ENCODE data around the gene TAF10.
A peak's percentile ranks its signal among the peaks of the same experiment; 100 is the strongest.

TAF10 gene

DNA sequence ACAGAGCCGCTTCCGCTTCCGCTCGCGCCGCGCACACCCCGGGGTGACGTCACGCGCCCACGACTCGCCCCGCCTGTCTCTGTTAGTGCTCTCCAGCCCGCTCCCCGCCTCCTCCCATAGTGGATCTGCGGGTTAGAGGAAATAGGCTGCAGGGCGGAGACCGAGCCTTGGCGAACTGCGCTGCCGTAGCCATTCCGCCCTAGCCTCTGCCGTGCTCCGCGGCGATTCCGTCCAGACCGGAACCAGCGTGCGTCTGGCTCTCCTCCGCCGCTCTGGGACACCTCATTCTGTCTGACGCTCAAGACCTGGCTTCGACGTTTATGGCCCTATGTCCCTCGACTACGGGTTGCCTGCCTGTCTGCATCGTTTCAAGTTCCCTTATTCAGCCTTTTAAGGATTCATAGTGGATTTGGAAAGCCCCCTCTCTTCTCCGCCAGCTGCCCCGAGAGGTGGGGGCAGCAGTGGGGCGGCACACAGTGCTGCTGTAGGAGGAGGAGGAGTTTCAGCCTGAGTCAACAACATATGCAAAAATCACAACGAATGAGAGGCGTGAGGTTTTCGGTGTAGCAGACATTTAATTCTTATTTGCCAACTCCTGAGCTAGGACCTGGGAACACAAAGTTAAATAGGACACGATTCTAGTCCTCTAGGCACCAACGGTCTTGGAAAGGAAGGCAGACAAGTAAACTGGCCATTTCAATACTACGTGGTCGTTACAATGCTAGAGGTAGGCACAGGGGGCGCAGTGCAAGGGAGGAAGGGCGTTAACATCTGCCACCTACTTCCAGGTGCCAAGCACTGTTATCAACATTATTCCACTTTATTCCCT lies at the start of gene TAF10:
TAF10 (minus strand) TSS at position 4 of the 829 bp plus-strand sequence. CDS start 27 bp downstream, outside the sequence.
- peaks cover 0 to 60% (median 45%) of the 10 kb centered on the region in 4 donors for H3K4me1 ChIP-seq
- no peaks in the 10 kb centered on the region for H3K9me3 ChIP-seq
- DNase-seq: peak; percentile 99
- peak within 1 kb of the TSS; percentile 95 to 98 for H3K27ac ChIP-seq
- peak within 1 kb of the TSS; percentile 82 to 89 for H3K4me3 ChIP-seq
- intact Hi-C loops (cut with DNase I; ENCODE audit: low total_unique reads): loop anchor here (5.0 kb wide), 1 partner anchor 45 kb away; the partner anchor contains the start of gene DCHS1
- peaks cover 49 to 68% (median 51%) of the 10 kb centered on the region in 3 donors for H3K36me3 ChIP-seq
- peak; percentile 27 to 42 for TF ChIP-seq CTCF (IDR thresholded peaks at IDR 0.05)
- H3K27me3 ChIP-seq: no peaks in the 10 kb centered on the region

GRCh38 chr11:6660712-6661111 lies 48.7 kb upstream of the TAF10 start:
- Histone ChIP-seq H3K27me3 (no peaks in the 10 kb centered on the region), H3K27ac (no peak overlapping the region), H3K4me1 (peaks cover 0 to 29% (median 0%) of the 10 kb centered on the region in 4 donors), H3K4me3 (no peak overlapping the region), H3K9me3 (no peaks in the 10 kb centered on the region), H3K36me3 (no peaks in the 10 kb centered on the region)
- no peak for TF ChIP-seq CTCF (IDR thresholded peaks at IDR 0.05)
- intact Hi-C loops (cut with DNase I; ENCODE audit: low total_unique reads): no loop called here
- DNase-seq: no peak

DNA sequence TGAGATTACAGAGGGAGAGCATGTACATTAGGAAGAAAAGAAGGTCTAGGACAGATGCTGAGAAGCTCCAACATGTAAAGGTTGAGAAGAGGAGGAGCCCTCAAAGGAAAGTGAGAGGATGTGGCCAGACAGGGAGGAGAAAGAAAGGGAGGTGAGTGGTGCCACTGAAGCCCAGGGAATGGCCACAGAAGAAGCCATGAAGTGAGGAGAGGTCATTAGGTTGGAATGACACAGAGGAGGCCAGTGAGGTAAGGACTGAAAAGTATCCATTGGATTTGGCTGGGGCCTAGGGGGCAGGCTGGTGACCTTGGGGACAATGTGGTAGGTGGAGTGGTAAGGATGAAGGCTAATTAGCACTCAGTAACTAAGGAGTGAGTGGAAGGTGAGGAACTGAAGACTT lies 46.6 kb upstream of the TAF10 start:
- Histone ChIP-seq H3K9me3 (no peaks in the 10 kb centered on the region), H3K36me3 (no peaks in the 10 kb centered on the region), H3K27me3 (no peaks in the 10 kb centered on the region), H3K27ac (no peak overlapping the region), H3K4me1 (peaks cover 0 to 34% (median 8%) of the 10 kb centered on the region in 4 donors), H3K4me3 (no peak overlapping the region)
- intact Hi-C loops (cut with DNase I; ENCODE audit: low total_unique reads): loop anchor here (5.0 kb wide), 1 partner anchor 46 kb away; the partner anchor contains the start of gene TAF10
- no peak for TF ChIP-seq CTCF (IDR thresholded peaks at IDR 0.05)
- no peak for DNase-seq

DNA sequence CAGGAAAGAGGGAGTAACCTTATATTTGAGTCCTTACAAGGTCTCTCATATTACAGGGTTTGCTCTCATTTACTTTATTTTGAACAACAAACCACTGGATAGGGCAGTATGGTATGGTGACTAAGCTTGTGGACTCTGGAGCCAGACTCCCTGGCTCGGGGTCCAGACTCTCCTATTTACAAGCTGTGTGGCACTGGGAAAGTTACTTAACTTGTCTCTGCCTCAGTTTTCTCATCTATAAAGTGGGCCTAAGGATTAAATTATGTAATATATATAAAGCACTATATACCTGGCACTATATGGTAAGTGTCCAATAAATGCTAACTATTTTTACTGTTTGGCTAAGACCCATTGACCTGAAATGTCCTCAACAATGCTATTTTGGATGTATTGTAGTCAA lies 45.3 kb upstream of the TAF10 start:
- TF ChIP-seq CTCF (IDR thresholded peaks at IDR 0.05): no peak
- no peaks in the 10 kb centered on the region for H3K27me3 ChIP-seq
- no peak overlapping the region for H3K4me3 ChIP-seq
- H3K9me3 ChIP-seq: no peaks in the 10 kb centered on the region
- peaks cover 0 to 34% (median 9%) of the 10 kb centered on the region in 4 donors for H3K4me1 ChIP-seq
- H3K36me3 ChIP-seq: no peaks in the 10 kb centered on the region
- intact Hi-C loops (cut with DNase I; ENCODE audit: low total_unique reads): loop anchor here (5.0 kb wide), 1 partner anchor 45 kb away; the partner anchor contains the start of gene TAF10
- no peak for DNase-seq
- H3K27ac ChIP-seq: peak overlapping the region; percentile 76 to 80

GRCh38 chr11:6656936-6657335 lies 44.9 kb upstream of the TAF10 start:
- H3K27ac ChIP-seq: peak overlapping the region; percentile 76 to 80
- intact Hi-C loops (cut with DNase I; ENCODE audit: low total_unique reads): loop anchor here (5.0 kb wide), 1 partner anchor 45 kb away; the partner anchor contains the start of gene TAF10
- H3K27me3 ChIP-seq: no peaks in the 10 kb centered on the region
- H3K4me1 ChIP-seq: peaks cover 0 to 34% (median 9%) of the 10 kb centered on the region in 4 donors
- peak overlapping the region in 1 of 2 donors; percentile 62 for H3K4me3 ChIP-seq
- TF ChIP-seq CTCF (IDR thresholded peaks at IDR 0.05): no peak
- no peak for DNase-seq
- H3K36me3 ChIP-seq: no peaks in the 10 kb centered on the region
- H3K9me3 ChIP-seq: no peaks in the 10 kb centered on the region

All from tibial artery (tissue), 4 donors.